ENCODE measurements around the gene ZNF236.

The ZNF236 gene

DNA sequence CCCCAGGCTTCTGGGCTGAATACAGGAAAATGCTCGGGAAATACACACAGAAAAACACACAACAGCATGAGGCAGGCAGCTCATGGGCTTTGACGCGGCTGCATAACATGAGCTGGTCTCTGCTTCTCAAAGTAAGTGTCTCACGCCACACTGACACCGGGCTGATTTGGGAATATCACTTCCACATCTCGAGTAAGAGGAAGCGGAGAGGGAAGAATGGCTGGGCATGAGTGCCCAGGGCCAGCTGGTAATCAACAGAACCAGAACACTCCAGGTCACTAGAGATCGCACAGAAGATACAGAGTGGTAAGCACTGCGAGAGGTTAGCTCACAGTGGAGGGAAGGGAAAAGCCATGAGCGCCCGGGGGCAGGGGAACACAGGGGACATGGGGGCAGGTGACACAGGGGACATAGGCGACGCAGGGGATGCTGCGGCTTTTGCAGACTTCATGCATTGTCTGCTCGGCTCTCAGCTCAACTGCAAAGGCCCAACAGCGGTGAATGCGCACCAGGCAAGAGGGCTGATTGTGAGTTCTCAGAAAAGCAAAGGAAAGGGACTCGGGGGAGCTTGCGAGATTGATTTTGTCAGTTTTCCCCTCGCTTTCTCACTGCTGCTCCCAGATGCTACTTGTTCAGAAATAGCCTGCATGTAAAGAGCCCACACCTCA lies 168.8 kb downstream of the ZNF236 start:
- DNase-seq: peak in 1 of 2 donors; percentile 64

- no peak for DNase-seq
Measured at GRCh38 chr18:76992226-76993084, 170.1 kb downstream of the ZNF236 start.

- DNase-seq: no peak
Measured at GRCh38 chr18:76993085-76993382, 170.7 kb downstream of the ZNF236 start.

DNA sequence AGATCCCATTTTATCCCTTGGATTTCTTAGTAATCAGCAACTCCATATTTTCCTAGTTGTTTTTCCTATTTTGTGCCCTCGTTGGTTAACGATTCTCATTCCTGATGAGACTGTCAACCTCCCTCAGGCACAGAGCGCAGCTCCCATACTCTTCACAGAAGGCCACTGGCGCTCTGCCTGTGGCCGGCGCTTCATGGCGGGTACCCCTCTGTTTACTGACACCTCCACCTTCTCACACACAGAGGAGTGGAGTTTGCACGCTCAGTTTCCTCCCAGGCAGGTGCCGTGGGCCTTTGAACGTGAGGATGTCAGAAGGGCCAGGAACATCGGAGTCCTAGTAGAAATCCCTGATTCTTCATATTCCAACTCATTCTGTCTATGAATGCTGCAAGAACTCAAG lies 171.2 kb downstream of the ZNF236 start:
- no peak for DNase-seq

- no peak for DNase-seq
Measured at GRCh38 chr18:76994086-76994654, 171.8 kb downstream of the ZNF236 start.

DNA sequence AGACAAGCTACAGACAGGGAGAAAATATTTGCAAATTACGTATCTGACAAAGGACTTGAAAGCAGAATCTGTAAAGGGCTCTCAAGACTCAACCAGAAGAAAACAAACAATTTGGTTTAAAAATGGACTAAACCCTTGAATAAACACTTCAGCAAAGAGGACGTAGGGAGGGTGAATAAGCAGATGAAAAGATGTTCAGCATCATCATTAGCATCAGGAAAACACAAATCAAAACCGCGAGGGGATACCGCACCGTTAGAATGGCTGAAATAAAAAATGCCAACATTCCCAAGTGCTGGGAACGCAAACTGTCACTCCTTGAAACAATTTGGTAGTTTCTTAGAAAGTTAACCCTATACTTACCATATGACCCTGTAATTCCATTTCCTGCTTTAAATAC lies 173.5 kb downstream of the ZNF236 start:
- DNase-seq: no peak

DNA sequence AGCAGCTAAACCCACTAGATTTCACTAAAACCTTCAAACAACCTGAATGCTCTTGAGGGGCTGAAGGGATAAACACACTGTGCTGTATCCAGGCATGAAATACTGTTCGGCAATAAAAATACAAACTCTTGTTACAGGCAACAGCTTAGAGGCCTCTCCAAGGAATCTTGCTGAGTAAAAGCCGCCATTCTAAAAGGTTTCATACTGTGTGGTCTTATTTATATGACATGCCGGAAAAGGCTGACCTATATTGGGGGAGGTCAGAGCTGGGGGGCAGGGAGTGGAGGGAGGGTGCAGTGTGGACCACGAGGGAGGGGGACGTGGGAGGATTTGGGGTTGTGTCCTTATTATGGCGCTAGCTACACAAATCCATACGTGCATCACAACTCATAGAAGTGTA lies 174.1 kb downstream of the ZNF236 start:
- no peak for DNase-seq

- DNase-seq: no peak
Measured at GRCh38 chr18:76997951-76998808, 175.8 kb downstream of the ZNF236 start.

- DNase-seq: no peak
Measured at GRCh38 chr18:76999077-76999476, 176.7 kb downstream of the ZNF236 start.

GRCh38 chr18:77000527-77000926 lies 178.2 kb downstream of the ZNF236 start:
- DNase-seq: peak; percentile 70 to 76

DNA sequence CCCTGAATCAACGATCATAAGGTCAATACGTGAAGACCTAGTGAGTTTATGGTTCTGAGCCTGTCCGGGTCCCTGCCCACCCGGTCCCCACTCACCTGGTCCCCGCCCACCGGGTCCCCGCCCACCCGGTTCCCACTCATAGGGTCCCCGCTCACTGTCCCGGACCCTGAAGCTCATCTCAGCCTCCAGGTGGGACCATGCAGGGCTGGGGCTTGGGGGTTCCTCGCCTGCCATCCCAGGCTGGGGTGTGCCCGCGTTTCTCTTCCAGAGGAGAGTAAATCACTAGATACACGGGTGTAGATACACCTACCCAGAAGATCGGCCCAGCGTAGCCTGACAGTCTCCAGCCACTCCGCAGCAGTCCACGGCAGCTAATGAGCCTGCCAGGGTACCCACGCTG lies 178.7 kb downstream of the ZNF236 start:
- no peak for DNase-seq

DNA sequence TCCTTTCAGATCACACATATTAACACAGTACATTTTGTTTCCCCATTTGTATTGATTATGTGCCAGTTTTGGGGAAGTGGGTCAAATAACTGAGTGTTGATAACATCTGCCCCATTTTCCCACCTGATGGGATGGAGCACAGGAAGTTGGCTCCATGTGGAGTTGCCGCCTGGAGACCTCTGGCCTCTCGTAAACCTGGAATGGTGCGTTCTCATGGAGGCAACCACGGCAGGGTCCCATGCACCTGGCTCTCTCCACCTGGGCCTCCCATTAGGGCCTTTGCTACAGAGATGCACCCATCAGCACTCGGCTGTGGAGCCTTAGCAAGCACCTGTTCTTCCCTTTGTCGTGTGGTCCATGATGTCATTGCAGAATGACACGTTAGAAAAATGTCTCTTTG lies 179.6 kb downstream of the ZNF236 start:
- no peak for DNase-seq

DNA sequence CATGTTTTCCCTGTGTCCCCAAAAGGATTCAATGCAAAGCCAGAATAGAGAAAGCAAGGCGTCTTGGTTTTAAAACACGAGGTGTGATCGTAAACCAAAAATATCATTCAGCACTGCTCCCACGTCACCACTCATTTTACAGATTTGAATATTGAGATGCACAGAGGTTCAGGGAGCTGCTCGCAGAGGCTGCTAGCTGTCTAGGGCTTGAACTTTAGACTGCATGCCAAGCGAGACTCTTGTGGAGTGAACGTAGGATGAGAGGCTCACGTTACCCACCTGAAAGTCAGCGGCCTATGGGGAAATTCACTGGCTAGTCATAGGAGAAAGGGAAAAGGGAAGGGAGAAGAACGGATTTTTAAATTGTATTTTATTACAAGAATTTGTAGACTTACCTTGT lies 180.1 kb downstream of the ZNF236 start:
- DNase-seq: no peak

GRCh38 chr18:77003316-77003715 lies 181.0 kb downstream of the ZNF236 start:
- no peak for DNase-seq

DNA sequence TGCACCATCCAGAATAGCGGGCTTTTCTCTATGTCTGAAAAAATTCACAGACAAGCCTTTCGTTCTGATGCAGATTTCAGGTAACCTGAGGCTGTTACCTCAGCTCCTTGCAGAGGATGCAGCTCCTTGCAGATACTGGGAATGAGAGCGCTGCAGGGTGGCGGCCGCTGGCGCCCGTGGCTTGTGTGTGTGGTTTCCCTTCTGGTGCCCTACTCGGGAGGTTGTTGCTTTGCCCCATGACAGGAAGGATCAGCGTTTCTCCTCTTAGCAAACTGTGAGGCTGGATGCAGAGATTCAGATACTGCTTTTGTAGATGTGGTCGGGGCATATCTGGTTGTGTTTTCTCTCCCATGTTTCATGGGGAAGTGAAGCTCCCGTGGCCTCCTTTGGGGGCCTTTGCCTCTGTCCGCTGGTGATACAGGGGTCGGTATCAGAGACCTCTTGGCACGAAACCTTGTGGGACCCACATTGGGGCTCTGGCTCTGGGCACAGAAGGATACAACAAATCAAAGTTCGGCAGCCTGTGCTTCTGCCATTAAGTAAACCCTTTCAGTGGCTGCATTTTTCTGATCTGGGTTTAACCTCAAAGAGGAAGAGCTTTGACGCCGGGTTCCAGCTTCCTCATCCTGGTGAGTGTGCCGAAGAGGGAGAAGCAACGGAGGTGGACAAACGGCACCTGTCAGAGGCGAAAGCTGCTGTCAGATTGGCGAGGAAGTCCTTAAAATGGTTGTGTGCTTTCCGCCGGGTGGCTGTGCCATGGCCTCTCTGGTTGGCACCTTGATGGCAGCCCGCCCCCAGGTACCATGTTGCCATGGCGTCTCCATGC lies 182.4 kb downstream of the ZNF236 start:
- peak; percentile 76 to 83 for DNase-seq

- DNase-seq: no peak
Measured at GRCh38 chr18:77005651-77006195, 183.4 kb downstream of the ZNF236 start.

- DNase-seq: peak; percentile 62 to 81
Measured at GRCh38 chr18:77006305-77007175, 184.2 kb downstream of the ZNF236 start.

DNA sequence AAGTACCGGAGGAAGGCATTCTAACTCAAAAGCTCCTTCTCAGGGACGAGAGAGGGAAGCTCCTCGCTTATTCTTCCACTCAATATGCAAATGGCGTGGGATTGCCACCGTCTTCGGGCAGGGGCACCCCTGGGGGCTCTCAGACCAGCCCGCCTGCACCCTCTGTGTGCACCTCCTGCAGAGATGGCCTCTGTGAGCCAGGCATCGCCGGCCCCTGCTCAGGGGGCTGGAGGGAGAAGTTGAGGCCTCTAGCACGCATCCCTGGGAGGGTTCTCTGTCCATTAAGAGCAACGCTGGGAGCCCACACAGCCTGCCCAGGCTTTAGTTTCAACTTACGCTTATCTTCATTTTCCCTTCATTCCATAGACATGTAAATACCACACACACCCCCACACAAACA lies 184.9 kb downstream of the ZNF236 start:
- no peak for DNase-seq

DNA sequence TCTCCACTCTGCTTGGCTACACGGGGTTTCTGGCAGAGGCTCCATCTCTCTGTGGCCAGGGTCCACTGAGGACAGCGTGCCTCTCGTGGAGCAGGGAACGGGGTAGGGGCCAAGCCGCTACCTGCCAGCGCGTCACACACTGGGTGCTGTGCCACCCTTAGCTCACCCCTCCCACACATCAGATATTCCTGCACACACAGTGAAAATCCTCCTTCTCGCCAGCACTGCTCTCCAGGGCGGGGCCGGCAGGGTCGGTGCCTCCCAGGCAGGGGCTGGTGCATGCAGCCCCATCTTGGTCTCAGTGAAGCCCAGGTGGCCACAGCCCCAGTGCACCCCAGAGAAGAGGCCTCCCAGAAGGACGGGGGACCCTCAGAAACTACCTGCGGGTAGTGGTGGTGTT lies 185.6 kb downstream of the ZNF236 start:
- DNase-seq: no peak

DNA sequence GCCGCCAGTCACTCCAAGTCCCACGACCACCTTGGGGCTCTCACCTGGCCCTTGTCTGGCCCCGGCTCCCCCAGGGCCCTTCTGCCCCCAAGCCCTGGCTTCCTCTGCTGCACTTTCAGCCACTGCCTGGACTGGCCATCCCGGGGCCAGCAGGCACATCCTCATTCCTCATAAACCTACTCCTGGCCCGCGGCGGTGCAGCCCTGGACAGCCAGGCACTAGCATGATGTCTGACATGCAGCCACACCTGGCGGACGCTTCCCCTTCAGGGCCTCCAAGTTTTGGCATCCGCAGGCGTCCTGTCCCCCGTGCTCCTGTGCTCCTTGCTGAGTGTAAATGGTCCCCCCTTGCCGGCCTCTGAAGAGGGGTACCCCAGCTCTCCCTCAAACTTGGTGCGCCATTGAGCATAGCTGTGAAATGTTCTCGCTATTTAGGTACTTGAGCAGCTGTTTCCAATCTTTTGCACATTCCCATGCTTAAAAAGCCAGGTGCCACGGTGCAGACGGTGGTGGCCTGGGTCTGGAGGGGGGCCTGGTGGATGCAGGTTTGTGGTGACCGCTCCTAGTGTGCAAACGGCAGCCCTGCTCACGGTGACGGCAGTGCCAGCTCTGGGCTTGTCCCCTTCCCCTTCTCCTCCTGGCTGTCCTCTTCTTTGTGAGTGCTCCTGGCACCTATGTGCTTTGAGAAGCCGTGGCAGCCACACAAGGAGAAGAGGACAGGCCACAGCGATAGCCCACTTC lies 186.4 kb downstream of the ZNF236 start:
- no peak for DNase-seq

Data from inflammatory macrophage (primary cell).